Common myeloid progenitor, CD34-positive (primary cell): ENCODE measurements around the gene OR51B6.
"Not testable (repeated sequence)": the region's sequence is repeated elsewhere in the genome, so short reads cannot be mapped to it uniquely, and the experiment has no call there.

ENCODE experiments used
- CTCF ChIA-PET: fragments of 350-600 bp; sonication (Branson Sonifier 250); formaldehyde crosslinking; loops from one replicate; lab custom pipeline; 2021; ENCODE audit warnings: antibody characterized with exemption; lab: Charles Lee
- POLR2A ChIA-PET: fragments of 350-600 bp; sonication (Branson Sonifier 250); formaldehyde crosslinking; loops from one replicate; lab custom pipeline; 2021; ENCODE audit warnings: antibody characterized with exemption; lab: Charles Lee
- DNase-seq, 3 donors: peaks; one replicate each; pipeline versions ENCODE4 v3.0.0 to v3.0.0-alpha.2; 2013
- H3K27ac ChIP-seq, 2 experiments: 1 replicate in 1 of 2; 2 replicates in 1 of 2; pipeline ENCODE4 v1.7.0; 2013; ENCODE audit warnings: inconsistent platforms in 2 of 2, low read length in 2 of 2, mild to moderate bottlenecking in 2 of 2, low read depth in 1 of 2, moderate library complexity in 1 of 2; ENCODE audit not compliant: severe bottlenecking in 2 of 2, insufficient read depth in 1 of 2, poor library complexity in 1 of 2
- H3K27me3 ChIP-seq, 5 experiments: replicated peaks in 2 of 5; 1 replicate in 3 of 5; 2 replicates in 2 of 5; pipeline versions ENCODE4 v1.6.1 to v1.7.0; 2013; ENCODE audit warnings: low read length in 4 of 5, mild to moderate bottlenecking in 2 of 5, moderate library complexity in 2 of 5, inconsistent platforms in 1 of 5; ENCODE audit not compliant: insufficient read depth in 5 of 5, control insufficient read depth in 4 of 5
- H3K36me3 ChIP-seq, 4 experiments: 1 replicate in 2 of 4; 2 replicates in 2 of 4; pipeline versions ENCODE4 v1.6.1 to v1.7.0; 2013; ENCODE audit warnings: low read length in 3 of 4, control low read depth in 1 of 4, mild to moderate bottlenecking in 1 of 4; ENCODE audit not compliant: control insufficient read depth in 4 of 4, insufficient read depth in 4 of 4
- H3K4me1 ChIP-seq, 4 experiments: 1 replicate in 3 of 4; 2 replicates in 1 of 4; pipeline versions ENCODE4 v1.6.1 to v1.7.1; 2013; ENCODE audit warnings: low read length in 3 of 4, mild to moderate bottlenecking in 3 of 4, control low read depth in 1 of 4, inconsistent platforms in 1 of 4, moderate library complexity in 1 of 4; ENCODE audit not compliant: control insufficient read depth in 4 of 4, insufficient read depth in 4 of 4; ENCODE audit errors: control extremely low read depth in 1 of 4
- H3K4me3 ChIP-seq, 7 experiments: 1 replicate in 4 of 7; 2 replicates in 3 of 7; pipeline versions ENCODE4 v1.5.1 to v1.7.0; 2013; ENCODE audit warnings: mild to moderate bottlenecking in 7 of 7, low read length in 6 of 7, moderate library complexity in 6 of 7, inconsistent platforms in 2 of 7, low read depth in 2 of 7, control low read depth in 1 of 7; ENCODE audit not compliant: insufficient read depth in 4 of 7, control insufficient read depth in 1 of 7; ENCODE audit errors: extremely low read depth in 1 of 7
- H3K9me3 ChIP-seq, 5 experiments: 1 replicate in 4 of 5; 2 replicates in 1 of 5; pipeline versions ENCODE4 v1.6.1 to v1.7.1; 2013; ENCODE audit warnings: low read length in 4 of 5, mild to moderate bottlenecking in 2 of 5, inconsistent platforms in 1 of 5, low read depth in 1 of 5, moderate library complexity in 1 of 5; ENCODE audit not compliant: control insufficient read depth in 4 of 5, insufficient read depth in 2 of 5; ENCODE audit errors: control extremely low read depth in 1 of 5
- WGBS: methylation state at CpG from one replicate; pipeline ENCODE4 v1.1.5; 2013; ENCODE audit not compliant: insufficient coverage; 5-methylcytosine and 5-hydroxymethylcytosine counted together

The OR51B6 gene

GRCh38 chr11:5345831-5346230 lies 5.5 kb upstream of the OR51B6 start:
- H3K36me3 ChIP-seq: no peaks in the 10 kb centered on the region
- no peak overlapping the region for H3K27ac ChIP-seq
- no peak for DNase-seq
- ChIA-PET POLR2A (interaction anchor here (0.7 kb wide), 1 partner anchor 972 kb away, joined by 3 read pairs; no protein-coding TSS in a partner anchor), CTCF (no interaction called here)
- no peak overlapping the region for H3K4me3 ChIP-seq
- H3K4me1 ChIP-seq: no peaks in the 10 kb centered on the region
- 94% methylated on average over 2 of the region's 3 CpGs for WGBS
- H3K9me3 ChIP-seq: no peaks in the 10 kb centered on the region
- H3K27me3 ChIP-seq: peaks cover 0 to 2% (median 0%) of the 10 kb centered on the region in 5 experiments

- POLR2A ChIA-PET: no interaction called here
- no peak overlapping the region for H3K4me3 ChIP-seq
- 100% methylated on average over 2 of the region's 3 CpGs for WGBS
- H3K36me3 ChIP-seq: no peaks in the 10 kb centered on the region
- peaks cover 0 to 2% (median 0%) of the 10 kb centered on the region in 5 experiments for H3K27me3 ChIP-seq
- DNase-seq: no peak
- no peak overlapping the region for H3K27ac ChIP-seq
- H3K4me1 ChIP-seq: no peaks in the 10 kb centered on the region
- CTCF ChIA-PET: no interaction called here
- H3K9me3 ChIP-seq: no peaks in the 10 kb centered on the region
Observed at GRCh38 chr11:5348551-5349194, 2.6 kb upstream of the OR51B6 start.

GRCh38 chr11:5349550-5349949 lies 1.8 kb upstream of the OR51B6 start:
- no peaks in the 10 kb centered on the region for H3K4me1 ChIP-seq
- POLR2A ChIA-PET: no interaction called here
- CTCF ChIA-PET: no interaction called here
- no peaks in the 10 kb centered on the region for H3K9me3 ChIP-seq
- H3K27me3 ChIP-seq: peaks cover 0 to 2% (median 0%) of the 10 kb centered on the region in 5 experiments
- 60% methylated on average over 1 of the region's 1 CpG for WGBS
- H3K36me3 ChIP-seq: no peaks in the 10 kb centered on the region
- no peak overlapping the region for H3K27ac ChIP-seq
- H3K4me3 ChIP-seq: no peak overlapping the region
- DNase-seq: no peak

GRCh38 chr11:5356031-5356430 lies 4.7 kb downstream of the OR51B6 start:
- H3K27ac ChIP-seq, DNase-seq, H3K9me3 ChIP-seq, CTCF ChIA-PET, H3K4me3 ChIP-seq, POLR2A ChIA-PET, H3K27me3 ChIP-seq, H3K4me1 ChIP-seq, H3K36me3 ChIP-seq: not testable (repeated sequence)
- WGBS: 80% methylated on average over 1 of the region's 5 CpGs

- CTCF ChIA-PET: no interaction called here
Observed at GRCh38 chr11:5362017-5362625, 10.8 kb downstream of the OR51B6 start.

GRCh38 chr11:5363679-5364078 lies 12.4 kb downstream of the OR51B6 start:
- no peaks in the 10 kb centered on the region for H3K4me1 ChIP-seq
- H3K27me3 ChIP-seq: peaks cover 0 to 2% (median 0%) of the 10 kb centered on the region in 5 experiments
- no peaks in the 10 kb centered on the region for H3K36me3 ChIP-seq
- H3K27ac ChIP-seq: no peak overlapping the region
- no CpG with 5 or more reads among the region's 1 CpG for WGBS
- no peaks in the 10 kb centered on the region for H3K9me3 ChIP-seq
- DNase-seq: no peak
- POLR2A ChIA-PET: no interaction called here
- CTCF ChIA-PET: interaction anchor here (1.0 to 1.6 kb wide), 2 partner anchors 153 to 160 kb away, joined by 3 to 4 read pairs; no protein-coding TSS in a partner anchor
- no peak overlapping the region for H3K4me3 ChIP-seq

More at GRCh38 chr11:5362017-5362625, 10.8 kb downstream of the OR51B6 start:
- Histone ChIP-seq H3K36me3 (no peaks in the 10 kb centered on the region), H3K9me3 (no peaks in the 10 kb centered on the region), H3K27ac (no peak overlapping the region), H3K4me3 (no peak overlapping the region), H3K27me3 (no peaks in the 10 kb centered on the region), H3K4me1 (no peaks in the 10 kb centered on the region)
- no peak for DNase-seq
- no CpG with 5 or more reads among the region's 3 CpGs for WGBS
- POLR2A ChIA-PET: no interaction called here

- H3K27ac ChIP-seq: no peak overlapping the region
- ChIA-PET CTCF (interaction anchor here (0.6 to 1.6 kb wide), 4 partner anchors 75 to 161 kb away, joined by 3 to 4 read pairs (median 3); no protein-coding TSS in a partner anchor), POLR2A (no interaction called here)
- no peaks in the 10 kb centered on the region for H3K4me1 ChIP-seq
- peaks cover 0 to 2% (median 0%) of the 10 kb centered on the region in 5 experiments for H3K27me3 ChIP-seq
- no peak for DNase-seq
- H3K9me3 ChIP-seq: no peaks in the 10 kb centered on the region
- WGBS: 100% methylated on average over 1 of the region's 2 CpGs
- no peak overlapping the region for H3K4me3 ChIP-seq
- no peaks in the 10 kb centered on the region for H3K36me3 ChIP-seq
Observed at GRCh38 chr11:5364214-5364613, 12.9 kb downstream of the OR51B6 start.
